Activated CD8-positive, alpha-beta memory T cell treated with anti-CD3 and anti-CD28 coated beads for 36 hours (primary cell): ENCODE results near the gene OR9Q1. TPM values are rescaled to one million over a fixed set of nuclear protein-coding genes. Genes with fewer than 3 reads are reported as not detected.
"Not testable (repeated sequence)": the region's sequence is repeated elsewhere in the genome, so short reads cannot be mapped to it uniquely, and the experiment has no call there.

Experiments used
- CTCF ChIA-PET: fragments of 350-600 bp; sonication (Branson Sonifier 250); formaldehyde crosslinking; loops from one replicate; lab custom pipeline; 2021; ENCODE audit warnings: antibody characterized with exemption; lab: Charles Lee
- POLR2A ChIA-PET: fragments of 350-600 bp; sonication (Branson Sonifier 250); formaldehyde crosslinking; loops from one replicate; lab custom pipeline; 2021; ENCODE audit warnings: antibody characterized with exemption; lab: Charles Lee
- total RNA-seq, 2 experiments: library from RNA; stranded (reverse); gene quantifications; one replicate each; pipeline ENCODE4 v1.2.3, GENCODE V29; 2021

Gene OR9Q1
- total RNA-seq = not detected

GRCh38 chr11:58023435-58023931 lies at the start of gene OR9Q1:
TSS of gene OR9Q1 (plus strand) at chr11:58023881. CDS start at chr11:58179445, 155,564 bp downstream.
- POLR2A ChIA-PET = no interaction called here
- CTCF ChIA-PET = no interaction called here

DNA sequence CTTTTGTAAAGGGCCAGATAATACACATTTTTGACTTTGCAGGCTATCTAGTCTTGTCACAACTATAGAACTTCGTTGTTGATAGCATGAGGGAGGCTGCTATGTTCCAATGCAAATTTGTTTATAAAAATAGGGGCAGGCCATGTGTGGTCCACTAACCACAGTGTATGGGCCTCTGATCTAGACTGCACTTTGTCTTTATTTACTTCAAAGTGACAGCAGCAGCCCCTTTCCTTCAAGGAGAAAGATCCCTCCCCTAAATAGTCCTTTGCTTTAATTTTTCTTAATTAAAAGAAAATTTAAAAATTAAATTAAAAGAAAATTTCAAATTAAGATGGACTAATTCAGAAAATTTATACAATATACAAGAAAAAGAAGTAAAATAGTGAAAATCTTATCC lies 49.5 kb upstream of the OR9Q1 start:
- CTCF ChIA-PET = no interaction called here

DNA sequence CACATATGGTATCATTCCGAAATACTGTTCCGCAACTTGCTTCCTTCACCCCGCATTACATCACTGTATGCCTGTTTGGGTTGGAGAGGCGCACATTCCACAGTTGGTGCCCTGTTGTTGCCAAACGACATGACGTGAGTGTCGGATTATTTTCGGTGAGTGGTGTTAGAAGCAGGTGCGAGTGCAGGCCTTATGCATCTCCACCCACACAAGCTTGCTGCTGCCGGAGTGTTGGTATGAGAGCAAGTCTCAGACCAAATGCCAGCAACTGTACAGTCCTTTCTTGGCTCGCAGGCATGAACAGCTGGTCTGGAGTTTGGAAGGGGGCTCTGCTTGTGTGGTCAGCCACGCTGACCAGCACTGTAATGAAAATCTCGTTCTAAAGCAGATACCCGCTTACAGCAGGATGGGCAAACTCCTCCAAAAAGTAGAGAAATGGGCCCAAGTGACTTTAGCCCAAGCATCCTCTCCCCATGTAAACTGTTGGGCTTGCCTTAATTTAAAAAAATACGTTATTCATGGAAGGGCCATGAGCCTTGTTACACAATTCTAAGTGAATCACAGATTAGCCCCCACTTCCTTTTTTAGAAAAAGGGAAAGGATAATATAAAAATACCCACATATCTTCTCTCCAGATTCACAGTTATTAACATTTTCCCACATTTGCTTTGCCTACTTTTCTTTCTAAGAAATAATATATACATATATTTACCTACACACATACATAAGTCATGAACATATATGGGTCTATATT lies 48.7 kb upstream of the OR9Q1 start:
- ChIA-PET POLR2A (no interaction called here), CTCF (no interaction called here)

More for the DNA sequence above, 49.5 kb upstream of the OR9Q1 start:
- POLR2A ChIA-PET = no interaction called here

DNA sequence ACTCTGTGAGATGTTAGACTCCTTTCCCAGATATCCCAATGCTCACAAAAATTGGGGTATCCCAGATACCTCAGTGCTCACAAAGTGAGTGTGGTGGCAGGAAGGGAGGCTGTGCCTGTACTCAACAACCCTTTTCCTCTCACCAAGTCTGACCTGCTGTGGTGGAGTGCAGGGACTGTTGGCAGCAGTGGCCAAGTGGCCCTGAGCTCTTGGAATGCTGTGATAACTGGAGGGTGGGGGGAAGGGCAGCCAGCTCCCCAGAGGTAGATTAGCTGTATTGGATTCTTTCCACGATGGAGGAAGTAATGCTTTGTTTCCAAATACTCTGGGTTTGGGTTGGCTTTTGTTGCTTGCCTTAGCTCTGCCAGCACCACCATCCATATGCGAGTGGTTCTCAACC lies 46.0 kb upstream of the OR9Q1 start:
- ChIA-PET POLR2A (no interaction called here), CTCF (no interaction called here)

- ChIA-PET CTCF (no interaction called here), POLR2A (no interaction called here)
Measured at GRCh38 chr11:57978686-57979531, 44.8 kb upstream of the OR9Q1 start.

DNA sequence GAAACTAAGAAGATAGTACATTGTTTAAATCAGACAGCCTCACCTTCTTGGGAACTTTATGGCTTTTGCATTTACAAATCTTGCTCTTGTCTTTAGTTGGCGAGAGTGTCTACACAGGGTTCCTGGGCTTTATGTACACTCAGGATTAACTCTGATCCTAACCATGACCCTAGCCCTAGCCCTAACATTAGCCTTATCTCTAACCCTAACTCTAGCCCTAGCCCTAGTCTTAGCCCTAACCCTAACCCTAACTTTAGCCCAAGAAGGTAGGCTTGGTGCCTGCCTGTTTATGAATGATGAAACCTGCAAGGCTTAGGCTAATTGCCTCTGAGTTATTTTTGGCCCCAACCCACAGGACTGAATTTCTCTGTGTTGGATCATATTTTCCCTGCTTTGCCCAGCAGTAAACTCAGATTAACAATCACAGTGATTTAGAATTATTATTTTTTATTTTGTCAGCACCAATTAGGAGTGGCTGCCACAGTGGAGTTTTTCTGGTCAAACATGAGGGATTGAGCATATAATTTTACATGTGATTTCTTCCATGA lies 44.1 kb upstream of the OR9Q1 start:
- POLR2A ChIA-PET = no interaction called here
- CTCF ChIA-PET = no interaction called here

DNA sequence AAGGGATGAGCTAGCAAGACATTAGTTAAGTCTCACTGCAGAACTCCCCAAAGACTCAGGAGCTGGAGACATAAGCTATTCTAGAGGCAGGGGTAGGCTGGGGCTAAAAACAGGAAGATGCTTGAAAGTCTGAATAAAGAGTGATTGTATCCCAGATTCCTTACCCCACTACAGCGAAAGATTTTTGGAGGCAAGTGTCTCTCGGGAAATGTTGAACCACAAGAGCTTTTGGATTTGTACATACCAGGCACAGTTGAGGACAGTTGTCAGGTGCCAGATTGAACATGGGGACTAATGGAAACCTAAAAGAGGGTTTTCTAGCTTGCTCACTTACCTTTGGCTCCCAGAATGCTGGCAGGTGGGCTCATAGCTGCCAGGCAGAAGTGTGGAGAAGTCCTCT lies 43.5 kb upstream of the OR9Q1 start:
- ChIA-PET POLR2A (no interaction called here), CTCF (no interaction called here)

GRCh38 chr11:57981536-57981935 lies 42.1 kb upstream of the OR9Q1 start:
- ChIA-PET CTCF (no interaction called here), POLR2A (no interaction called here)

DNA sequence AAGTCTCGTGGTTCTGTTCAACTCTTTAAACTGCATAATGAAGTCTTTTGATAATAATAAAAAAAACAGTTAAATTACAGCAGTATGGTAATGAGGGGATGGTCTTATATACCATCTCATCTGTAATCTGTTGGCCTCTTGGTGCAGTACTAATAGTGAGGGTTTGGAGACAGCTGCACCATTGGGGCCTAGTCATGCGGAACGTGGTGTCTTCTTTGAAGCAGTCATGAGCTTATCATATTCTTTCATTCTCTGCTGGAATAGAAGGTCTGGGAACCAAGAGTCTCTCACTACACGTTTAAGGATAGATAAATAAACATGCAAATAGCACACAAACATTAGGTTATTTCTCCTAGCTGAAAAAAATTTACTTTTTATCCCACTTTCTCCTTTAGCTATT lies 40.9 kb upstream of the OR9Q1 start:
- POLR2A ChIA-PET = interaction anchor here (0.7 kb wide), 1 partner anchor 517 kb away, joined by 3 read pairs; no protein-coding TSS in a partner anchor

GRCh38 chr11:57983191-57983590 lies 40.5 kb upstream of the OR9Q1 start:
- CTCF ChIA-PET = no interaction called here
- POLR2A ChIA-PET = interaction anchor here (0.7 kb wide), 1 partner anchor 517 kb away, joined by 3 read pairs; no protein-coding TSS in a partner anchor

More for the DNA sequence above, 40.9 kb upstream of the OR9Q1 start:
- CTCF ChIA-PET = no interaction called here

DNA sequence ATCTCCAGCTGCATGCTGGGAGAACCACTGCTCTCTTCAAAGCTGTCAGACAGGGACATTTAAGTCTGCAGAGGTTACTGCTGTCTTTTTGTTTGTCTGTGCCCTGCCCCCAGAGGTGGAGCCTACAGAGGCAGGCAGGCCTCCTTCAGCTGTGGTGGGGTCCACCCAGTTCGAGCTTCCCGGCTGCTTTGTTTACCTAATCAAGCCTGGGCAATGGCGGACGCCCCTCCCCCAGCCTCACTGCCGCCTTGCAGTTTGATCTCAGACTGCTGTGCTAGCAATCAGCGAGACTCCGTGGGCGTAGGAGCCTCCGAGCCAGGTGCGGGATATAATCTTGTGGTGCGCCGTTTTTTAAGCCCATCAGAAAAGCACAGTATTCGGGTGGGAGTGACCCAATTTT lies 24.2 kb upstream of the OR9Q1 start:
- POLR2A ChIA-PET, CTCF ChIA-PET: not testable (repeated sequence)

GRCh38 chr11:58000021-58000420 lies 23.7 kb upstream of the OR9Q1 start:
- POLR2A ChIA-PET, CTCF ChIA-PET: not testable (repeated sequence)

GRCh38 chr11:58000699-58001098 lies 23.0 kb upstream of the OR9Q1 start:
- POLR2A ChIA-PET = no interaction called here
- CTCF ChIA-PET = no interaction called here

- CTCF ChIA-PET = no interaction called here
Measured at GRCh38 chr11:58003036-58003435, 20.6 kb upstream of the OR9Q1 start.

DNA sequence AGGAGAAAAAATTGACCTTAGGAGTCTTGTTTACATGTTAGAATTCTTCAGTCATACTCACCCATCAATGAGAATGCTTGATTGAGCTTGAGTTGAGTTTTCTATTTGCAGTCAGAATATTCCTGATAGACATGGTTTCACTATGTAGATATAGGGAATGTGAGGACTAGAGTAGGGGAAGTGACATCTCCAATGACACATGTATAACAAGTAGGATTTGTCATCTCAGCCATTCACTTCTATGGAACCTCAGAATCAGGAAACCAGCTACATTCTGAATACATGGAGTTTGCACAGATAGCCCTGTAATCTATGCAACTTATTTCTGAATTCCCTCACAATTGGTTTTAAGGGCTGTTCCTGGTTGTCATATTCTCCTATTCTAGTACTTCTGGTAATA lies 20.1 kb upstream of the OR9Q1 start:
- ChIA-PET CTCF (no interaction called here), POLR2A (no interaction called here)

More at GRCh38 chr11:58003036-58003435, 20.6 kb upstream of the OR9Q1 start:
- POLR2A ChIA-PET = no interaction called here

GRCh38 chr11:58004664-58005063 lies 19.0 kb upstream of the OR9Q1 start:
- POLR2A ChIA-PET = no interaction called here
- CTCF ChIA-PET = no interaction called here

- ChIA-PET POLR2A (no interaction called here), CTCF (no interaction called here)
Measured at GRCh38 chr11:58006940-58007339, 16.7 kb upstream of the OR9Q1 start.

GRCh38 chr11:58011771-58012170 lies 11.9 kb upstream of the OR9Q1 start:
- ChIA-PET POLR2A (no interaction called here), CTCF (no interaction called here)

DNA sequence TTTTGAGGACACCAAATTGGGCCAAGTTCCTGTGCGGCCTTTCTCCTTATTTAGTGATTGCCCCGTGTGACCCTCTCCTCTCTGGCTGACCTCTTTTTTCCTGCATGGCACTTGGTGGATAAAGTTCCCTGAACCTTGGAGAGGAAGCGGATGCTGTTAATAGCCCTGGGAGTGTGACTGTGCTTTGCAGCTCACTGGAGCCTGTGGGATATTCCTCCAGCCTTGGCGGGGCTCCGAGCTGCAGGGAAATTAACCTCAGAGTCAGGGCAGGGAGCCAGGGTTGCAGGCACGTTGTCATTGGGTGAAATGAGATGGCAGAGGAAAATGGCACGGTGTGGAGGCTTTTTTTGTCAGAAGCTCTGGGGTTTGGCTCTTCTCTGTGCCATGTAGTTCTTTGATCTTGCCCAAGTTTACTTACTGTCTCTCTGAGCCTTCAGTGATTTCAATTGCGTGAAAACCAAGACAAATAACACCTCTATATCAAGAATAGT lies 965 bp downstream of the OR9Q1 start:
- ChIA-PET POLR2A (no interaction called here), CTCF (no interaction called here)

- ChIA-PET CTCF (no interaction called here), POLR2A (no interaction called here)
Measured at GRCh38 chr11:58027341-58027740, 3.7 kb downstream of the OR9Q1 start.
